ENCODE data around the gene LPCAT3.

DNA sequence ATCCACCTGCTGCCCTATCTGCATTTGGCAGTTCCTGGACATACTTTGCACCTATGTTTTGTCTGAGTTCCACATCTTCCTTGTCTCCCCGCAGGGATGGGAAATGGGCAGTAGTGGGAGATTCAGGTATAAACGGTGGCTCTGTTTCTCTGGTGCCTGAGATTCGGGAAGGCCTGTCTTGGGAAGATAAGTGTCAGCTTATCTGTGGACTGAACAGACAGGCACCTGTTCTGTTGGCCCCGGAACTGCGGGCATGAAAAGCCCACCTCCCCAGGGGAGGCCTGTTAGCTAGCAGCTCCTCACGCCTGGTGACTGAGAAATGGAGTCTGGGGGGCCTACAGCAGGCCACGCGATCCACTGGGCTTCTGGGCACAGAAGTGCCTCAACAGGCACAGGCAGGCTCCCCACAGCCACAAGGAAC lies 53.7 kb downstream of the LPCAT3 start:
- TF ChIP-seq CEBPB (IDR thresholded peaks at IDR 0.05; ENCODE audit: low read depth, low read length) (no peak), MXI1 (IDR thresholded peaks at IDR 0.05; ENCODE audit: borderline replicate concordance, low read depth, low read length) (no peak), POLR2A (IDR thresholded peaks at IDR 0.05; ENCODE audit: low read depth, low read length) (no peak), MAFK (IDR thresholded peaks at IDR 0.05; ENCODE audit: low read depth, low read length) (no peak), ELK1 (IDR thresholded peaks at IDR 0.05; ENCODE audit: borderline replicate concordance, low read depth, low read length) (no peak), RAD21 (IDR thresholded peaks at IDR 0.05; ENCODE audit: low read length) (no peak)
- TF ChIP-seq, protein P1, sequence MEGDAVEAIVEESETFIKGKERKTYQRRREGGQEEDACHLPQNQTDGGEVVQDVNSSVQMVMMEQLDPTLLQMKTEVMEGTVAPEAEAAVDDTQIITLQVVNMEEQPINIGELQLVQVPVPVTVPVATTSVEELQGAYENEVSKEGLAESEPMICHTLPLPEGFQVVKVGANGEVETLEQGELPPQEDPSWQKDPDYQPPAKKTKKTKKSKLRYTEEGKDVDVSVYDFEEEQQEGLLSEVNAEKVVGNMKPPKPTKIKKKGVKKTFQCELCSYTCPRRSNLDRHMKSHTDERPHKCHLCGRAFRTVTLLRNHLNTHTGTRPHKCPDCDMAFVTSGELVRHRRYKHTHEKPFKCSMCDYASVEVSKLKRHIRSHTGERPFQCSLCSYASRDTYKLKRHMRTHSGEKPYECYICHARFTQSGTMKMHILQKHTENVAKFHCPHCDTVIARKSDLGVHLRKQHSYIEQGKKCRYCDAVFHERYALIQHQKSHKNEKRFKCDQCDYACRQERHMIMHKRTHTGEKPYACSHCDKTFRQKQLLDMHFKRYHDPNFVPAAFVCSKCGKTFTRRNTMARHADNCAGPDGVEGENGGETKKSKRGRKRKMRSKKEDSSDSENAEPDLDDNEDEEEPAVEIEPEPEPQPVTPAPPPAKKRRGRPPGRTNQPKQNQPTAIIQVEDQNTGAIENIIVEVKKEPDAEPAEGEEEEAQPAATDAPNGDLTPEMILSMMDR (conservative IDR thresholded peaks at IDR 0.05; ENCODE audit: low read depth, low read length) = no peak
- TF ChIP-seq, protein P2, sequence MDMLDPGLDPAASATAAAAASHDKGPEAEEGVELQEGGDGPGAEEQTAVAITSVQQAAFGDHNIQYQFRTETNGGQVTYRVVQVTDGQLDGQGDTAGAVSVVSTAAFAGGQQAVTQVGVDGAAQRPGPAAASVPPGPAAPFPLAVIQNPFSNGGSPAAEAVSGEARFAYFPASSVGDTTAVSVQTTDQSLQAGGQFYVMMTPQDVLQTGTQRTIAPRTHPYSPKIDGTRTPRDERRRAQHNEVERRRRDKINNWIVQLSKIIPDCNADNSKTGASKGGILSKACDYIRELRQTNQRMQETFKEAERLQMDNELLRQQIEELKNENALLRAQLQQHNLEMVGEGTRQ (IDR thresholded peaks at IDR 0.05; ENCODE audit: low read depth, low read length) = no peak

All from IMR-90 (cell line).